B cell (primary cell): ENCODE data around the gene CLASRP. TPM values are rescaled to one million over a fixed set of nuclear protein-coding genes. Genes with fewer than 3 reads are reported as not detected.
A peak's percentile ranks its signal among the peaks of the same experiment; 100 is the strongest.

Source experiments
- ATAC-seq: fragments of 200-7000 bp; cut with Tn5 transposase; one replicate; pipeline ENCODE4 v1.10.0; 2021; ENCODE audit warnings: low read depth, mild to moderate bottlenecking, moderate number of reproducible peaks, moderate library complexity
- CTCF ChIA-PET: fragments of 350-600 bp; sonication (Branson Sonifier 250); formaldehyde crosslinking; loops from one replicate; lab custom pipeline; 2021; ENCODE audit warnings: antibody characterized with exemption, inconsistent platforms; lab: Charles Lee
- POLR2A ChIA-PET: fragments of 350-600 bp; sonication (Branson Sonifier 250); formaldehyde crosslinking; loops from one replicate; lab custom pipeline; 2021; ENCODE audit warnings: antibody characterized with exemption; lab: Charles Lee
- DNase-seq: peaks from one replicate; pipeline ENCODE4 v3.0.0; 2013
- H2AFZ ChIP-seq: 2 replicates; pipeline ENCODE4 v1.6.1; 2012; ENCODE audit warnings: mild to moderate bottlenecking, low read depth, low read length; ENCODE audit not compliant: insufficient read depth, poor library complexity, severe bottlenecking
- H3K27ac ChIP-seq, 2 donors: 1 replicate in 1 of 2; 2 replicates in 1 of 2; pipeline ENCODE4 v1.5.1; 2012 to 2013; ENCODE audit warnings: low read length in 2 of 2, mild to moderate bottlenecking in 2 of 2, moderate library complexity in 1 of 2
- H3K27me3 ChIP-seq, 4 experiments: fragments of 200-600 bp in 1 of 4; sonication (generic) in 1 of 4; replicated peaks in 1 of 4; 1 replicate in 2 of 4; 2 replicates in 2 of 4; pipeline versions ENCODE4 v1.6.1 to v1.7.0; 2013 to 2016; ENCODE audit warnings: low read length in 3 of 4, mild to moderate bottlenecking in 2 of 4, mixed read lengths in 1 of 4, moderate library complexity in 1 of 4; ENCODE audit not compliant: insufficient read depth in 4 of 4, control insufficient read depth in 3 of 4; ENCODE audit errors: control extremely low read depth in 1 of 4
- H3K36me3 ChIP-seq, 2 experiments: replicated peaks in 1 of 2; 1 replicate in 1 of 2; 2 replicates in 1 of 2; pipeline versions ENCODE4 v1.6.1 to v1.7.1; 2013; ENCODE audit warnings: low read length in 1 of 2; ENCODE audit not compliant: insufficient read depth in 2 of 2, control insufficient read depth in 1 of 2; ENCODE audit errors: control extremely low read depth in 1 of 2, extremely low read depth in 1 of 2
- H3K4me1 ChIP-seq, 2 donors: fragments of 200-600 bp in 1 of 2; sonication (generic) in 1 of 2; 1 replicate in 1 of 2; 2 replicates in 1 of 2; pipeline versions ENCODE4 v1.5.1 to v1.6.1; 2013 to 2017; ENCODE audit warnings: low read length in 2 of 2; ENCODE audit not compliant: control insufficient read depth in 2 of 2, insufficient read depth in 2 of 2
- H3K4me2 ChIP-seq: replicated peaks from 2 replicates; pipeline ENCODE3; 2012; ENCODE audit warnings: mild to moderate bottlenecking, low read depth, low read length; ENCODE audit not compliant: poor library complexity, severe bottlenecking
- H3K4me3 ChIP-seq, 5 experiments: fragments of 200-600 bp in 1 of 5; sonication (generic) in 1 of 5; 1 replicate in 3 of 5; 2 replicates in 2 of 5; pipeline versions ENCODE4 v1.5.1 to v1.7.0; 2011 to 2016; ENCODE audit warnings: low read length in 4 of 5, mild to moderate bottlenecking in 4 of 5, low read depth in 2 of 5, control low read depth in 1 of 5, moderate library complexity in 1 of 5; ENCODE audit not compliant: insufficient read depth in 1 of 5; ENCODE audit errors: control extremely low read depth in 1 of 5, extremely low read depth in 1 of 5
- H3K79me2 ChIP-seq: fragments of 200-600 bp; sonication (generic); one replicate; pipeline ENCODE4 v1.6.0; 2016; ENCODE audit warnings: low read length; ENCODE audit not compliant: control insufficient read depth, insufficient read depth
- H3K9ac ChIP-seq: fragments of 200-600 bp; sonication (generic); 2 replicates; pipeline ENCODE4 v1.6.1; 2017; ENCODE audit warnings: mild to moderate bottlenecking, low read length, moderate library complexity
- H3K9me3 ChIP-seq, 3 donors: one replicate each; pipeline versions ENCODE4 v1.6.1 to v1.7.1; 2013; ENCODE audit warnings: low read length in 2 of 3; ENCODE audit not compliant: control insufficient read depth in 2 of 3, insufficient read depth in 1 of 3; ENCODE audit errors: control extremely low read depth in 1 of 3
- H4K20me1 ChIP-seq: 2 replicates; pipeline ENCODE4 v1.6.0; 2012; ENCODE audit warnings: mild to moderate bottlenecking, low read length; ENCODE audit not compliant: insufficient read depth, control insufficient read depth, poor library complexity, severe bottlenecking
- H3K27ac Mint-ChIP-seq: one replicate; pipeline ENCODE4 v1.8.0; 2021; ENCODE audit warnings: mixed read lengths
- H3K27me3 Mint-ChIP-seq: one replicate; pipeline ENCODE4 v1.8.0; 2021; ENCODE audit warnings: mixed read lengths
- H3K4me1 Mint-ChIP-seq: one replicate; pipeline ENCODE4 v1.8.0; 2021; ENCODE audit warnings: mixed read lengths
- H3K4me3 Mint-ChIP-seq: one replicate; pipeline ENCODE4 v1.8.0; 2021; ENCODE audit warnings: mixed read lengths
- H3K9me3 Mint-ChIP-seq: one replicate; pipeline ENCODE4 v1.8.0; 2022; ENCODE audit warnings: mixed read lengths; ENCODE audit not compliant: insufficient read depth
- CTCF ChIP-seq: fragments of 200-600 bp; IDR thresholded peaks from one replicate; pipeline ENCODE4 v1.8.0; 2022; ENCODE audit warnings: antibody characterized with exemption, mild to moderate bottlenecking
- EZH2 ChIP-seq: IDR thresholded peaks from 2 replicates; pipeline ENCODE4 v1.6.1; 2012; ENCODE audit warnings: borderline replicate concordance, low read depth, mild to moderate bottlenecking, moderate library complexity, low read length; ENCODE audit not compliant: insufficient read depth, poor library complexity, severe bottlenecking
- WGBS: methylation state at CpG from one replicate; pipeline ENCODE4 v1.1.5; 2013; ENCODE audit warnings: missing lambda C conversion rate; ENCODE audit not compliant: insufficient coverage; 5-methylcytosine and 5-hydroxymethylcytosine counted together
- intact Hi-C: fragments of 100-400 bp; cut with micrococcal nuclease; formaldehyde crosslinking; loops from one replicate; pipeline ENCODE4 v1.10.0; 2022
- polyA plus RNA-seq: library from polyadenylated mRNA; depleted of rRNA; stranded (reverse); fragments of >200 nt; gene quantifications from 2 replicates; pipeline ENCODE4 v1.2.3, GENCODE V29; 2012
- total RNA-seq, 2 donors: library from RNA; stranded (reverse); fragments of 120-200 nt in 1 of 2; gene quantifications; 1 replicate in 1 of 2; 2 replicates in 1 of 2; pipeline versions ENCODE4 v1.2.3 to v1.2.4, GENCODE V29; 2013 to 2022

Gene CLASRP
- total and polyA plus RNA-seq, 2 donors (not counting 1 experiment from before 2014, with no cell fraction given) = 234 to 285 TPM

DNA sequence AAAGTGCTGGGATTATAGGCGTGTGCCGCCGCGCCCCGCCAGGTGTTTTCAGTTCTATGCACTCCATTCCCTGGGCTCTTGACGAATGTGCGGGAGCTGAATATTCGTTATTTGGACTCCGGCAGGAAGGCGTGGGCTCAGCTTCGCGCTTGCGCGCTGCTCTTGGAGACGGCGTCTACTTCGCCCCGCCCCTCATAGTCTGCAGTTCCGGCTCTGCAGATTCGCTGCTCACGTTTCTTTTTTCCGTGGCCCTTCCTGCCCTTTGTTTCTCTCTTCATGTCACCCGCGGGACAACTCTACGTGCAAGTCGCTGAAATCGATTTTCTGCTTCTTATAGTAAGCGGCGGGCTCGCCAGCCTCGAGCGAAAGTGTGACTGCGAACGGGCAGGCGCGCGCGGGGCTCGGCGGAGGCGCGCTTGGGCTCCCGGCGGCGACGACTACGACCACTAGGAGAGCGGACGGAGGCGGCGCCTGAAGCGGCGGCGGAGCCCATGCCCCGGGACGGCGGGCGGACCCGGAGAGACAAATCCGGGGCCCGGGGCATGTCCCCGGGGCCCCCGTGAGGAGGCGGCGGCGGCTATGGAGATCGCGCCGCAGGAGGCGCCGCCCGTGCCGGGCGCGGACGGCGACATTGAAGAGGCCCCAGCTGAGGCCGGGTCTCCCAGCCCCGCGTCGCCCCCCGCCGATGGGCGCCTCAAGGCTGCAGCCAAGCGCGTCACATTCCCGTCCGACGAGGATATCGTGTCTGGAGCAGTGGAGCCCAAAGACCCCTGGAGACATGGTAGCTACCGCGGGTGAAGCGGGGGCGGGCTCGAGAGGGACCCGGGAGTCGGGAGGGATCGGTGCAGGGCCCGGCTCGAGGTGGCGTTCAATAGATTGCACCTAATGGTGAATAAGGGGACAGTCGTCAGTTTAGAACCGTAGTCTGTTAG is 54.2 kb downstream of the CLASRP start, which contains the start of gene PPP1R37:
Gene PPP1R37 (plus strand): TSS at position 433 of the 932 bp plus-strand sequence. CDS start 147 bp downstream, at position 580.
- intact Hi-C loops = loop anchor here (1.0 to 5.0 kb wide), 5 partner anchors 18 to 203 kb away; partner anchors contain the start of gene CLASRP
- Mint-ChIP-seq H3K9me3 (peaks cover 3% of the 10 kb centered on the region), H3K4me1 (peaks cover 62% of the 10 kb centered on the region), H3K27me3 (no peaks in the 10 kb centered on the region), H3K27ac (peak within 1 kb of the TSS; percentile 99), H3K4me3 (peak within 1 kb of the TSS; percentile 95)
- POLR2A ChIA-PET = interaction anchor here (0.7 to 2.9 kb wide), 13 partner anchors 10 to 1568 kb away, joined by 3 to 28 read pairs (median 7); partner anchors contain the start of genes BLOC1S3, CLASRP, DACT3 and GEMIN7
- H3K4me1 ChIP-seq = peaks cover 22 to 44% of the 10 kb centered on the region in 2 donors
- H3K27ac ChIP-seq = peak within 1 kb of the TSS; percentile 81 to 98
- WGBS = under 1% methylated on average over 103 of the region's 103 CpGs
- H3K36me3 ChIP-seq = peaks cover 0 to 16% of the 10 kb centered on the region in 2 experiments
- CTCF ChIA-PET = interaction anchor here (0.6 to 2.3 kb wide), 18 partner anchors 10 to 203 kb away, joined by 3 to 13 read pairs (median 4); partner anchors contain the start of genes BLOC1S3, GEMIN7 and TRAPPC6A
- DNase-seq = peak; percentile 97
- H3K79me2 ChIP-seq = peaks cover 84% of the 10 kb centered on the region
- peaks cover 0 to 8% (median 0%) of the 10 kb centered on the region in 3 donors for H3K9me3 ChIP-seq
- H3K9ac ChIP-seq = peak within 1 kb of the TSS; percentile 86
- peak; percentile 67 for ATAC-seq
- peaks cover 57% of the 10 kb centered on the region for H4K20me1 ChIP-seq
- peak within 1 kb of the TSS; percentile 93 for H2AFZ ChIP-seq
- H3K27me3 ChIP-seq = no peaks in the 10 kb centered on the region
- peak within 1 kb of the TSS; percentile 88 for H3K4me2 ChIP-seq
- peak within 1 kb of the TSS; percentile 79 to 93 (median 91) for H3K4me3 ChIP-seq
- peak; percentile 52 for TF ChIP-seq CTCF
- TF ChIP-seq EZH2 = no peak
